Endothelial cell of umbilical vein (primary cell): ENCODE data around the gene PRTN3. TPM values are rescaled to one million over a fixed set of nuclear protein-coding genes. Genes with fewer than 3 reads are reported as not detected.

Experiments
- BruUV-seq: library from RNA; stranded (reverse); fragments of 400-500 nt; replicated peaks from 2 replicates; lab custom pipeline; 2021; lab: Mats Ljungman, UMichigan
- CTCF ChIA-PET: fragments of 300-600, 350-600 bp; sonication (Branson Sonifier 250); formaldehyde crosslinking; loops from one replicate; lab custom pipeline; 2021; ENCODE audit warnings: antibody characterized with exemption, inconsistent platforms; lab: Charles Lee
- POLR2A ChIA-PET: fragments of 300-600, 350-600 bp; sonication (Branson Sonifier 250); formaldehyde crosslinking; loops from one replicate; lab custom pipeline; 2021; ENCODE audit warnings: antibody characterized with exemption, inconsistent platforms; lab: Charles Lee
- DNase-seq: peaks from one replicate; pipeline ENCODE4 v3.0.0-alpha.2; 2011; ENCODE audit warnings: low read depth, low spot score
- FAIRE-seq: peaks from 2 replicates; lab custom pipeline; 2011; peaks lifted over from hg19 to GRCh38; lab: Jason Lieb, UNC
- H2AFZ ChIP-seq: 2 replicates; pipeline ENCODE4 v1.6.0; 2012; ENCODE audit warnings: low read depth, low read length, control low read depth, inconsistent platforms
- H3K27ac ChIP-seq: 2 replicates; pipeline ENCODE4 v1.5.1; 2011; ENCODE audit warnings: low read depth, mild to moderate bottlenecking, control low read depth, low read length, moderate library complexity; ENCODE audit not compliant: insufficient read depth
- H3K27me3 ChIP-seq, 2 experiments: 2 replicates each; pipeline versions ENCODE4 v1.6.0 to v1.6.1; 2011; ENCODE audit warnings: low read length in 2 of 2, mixed read lengths in 1 of 2; ENCODE audit not compliant: control insufficient read depth in 2 of 2, insufficient read depth in 2 of 2
- H3K36me3 ChIP-seq, 2 experiments: 2 replicates in 1 of 2; 3 replicates in 1 of 2; pipeline ENCODE4 v1.5.1; 2011; ENCODE audit warnings: low read length in 2 of 2, mild to moderate bottlenecking in 1 of 2, moderate library complexity in 1 of 2; ENCODE audit not compliant: control insufficient read depth in 2 of 2, insufficient read depth in 2 of 2; ENCODE audit errors: extremely low read depth in 1 of 2
- H3K4me1 ChIP-seq: 3 replicates; pipeline ENCODE4 v1.5.1; 2011; ENCODE audit warnings: mild to moderate bottlenecking, low read length; ENCODE audit not compliant: control insufficient read depth, insufficient read depth; ENCODE audit errors: extremely low read depth
- H3K4me2 ChIP-seq: 2 replicates; pipeline ENCODE4 v1.6.1; 2011; ENCODE audit warnings: low read length, control low read depth, mixed read lengths; ENCODE audit not compliant: insufficient read depth
- H3K4me3 ChIP-seq, 3 experiments: fragments of 200-600 bp in 1 of 3; sonication (generic), shearing (Covaris generic) in 1 of 3; replicated peaks in 1 of 3; 2 replicates each; pipeline ENCODE4 v1.5.1; 2011 to 2016; ENCODE audit warnings: control low read depth in 3 of 3, low read length in 3 of 3, mild to moderate bottlenecking in 2 of 3, inconsistent platforms in 1 of 3, low read depth in 1 of 3, moderate library complexity in 1 of 3; ENCODE audit not compliant: insufficient read depth in 1 of 3
- H3K79me2 ChIP-seq: 2 replicates; pipeline ENCODE4 v1.6.0; 2012; ENCODE audit warnings: low read length, inconsistent platforms; ENCODE audit not compliant: control insufficient read depth, insufficient read depth
- H3K9ac ChIP-seq: replicated peaks from 2 replicates; pipeline ENCODE3; 2011; ENCODE audit warnings: low read length, control low read depth; ENCODE audit not compliant: insufficient read depth; ENCODE audit errors: extremely low read depth
- H3K9me1 ChIP-seq: replicated peaks from 3 replicates; pipeline ENCODE4 v1.6.0; 2011; ENCODE audit warnings: mild to moderate bottlenecking, low read length; ENCODE audit not compliant: control insufficient read depth, insufficient read depth; ENCODE audit errors: extremely low read depth
- H3K9me3 ChIP-seq: replicated peaks from 2 replicates; pipeline ENCODE4 v1.5.1; 2012; ENCODE audit warnings: low read length, inconsistent platforms; ENCODE audit not compliant: control insufficient read depth, insufficient read depth
- H4K20me1 ChIP-seq: replicated peaks from 2 replicates; pipeline ENCODE3; 2011; ENCODE audit warnings: mild to moderate bottlenecking, low read length; ENCODE audit not compliant: control insufficient read depth, insufficient read depth; ENCODE audit errors: extremely low read depth
- EZH2 ChIP-seq: IDR thresholded peaks from 2 replicates; pipeline ENCODE4 v1.6.1; 2012; ENCODE audit warnings: borderline replicate concordance, low read depth, mild to moderate bottlenecking, moderate library complexity, low read length, inconsistent platforms; ENCODE audit not compliant: severe bottlenecking
- FOS ChIP-seq: IDR thresholded peaks from 2 replicates; pipeline ENCODE4 v1.6.1; 2011; ENCODE audit warnings: mild to moderate bottlenecking, low read length, moderate library complexity, borderline replicate concordance; ENCODE audit not compliant: insufficient read depth
- GATA2 ChIP-seq: IDR thresholded peaks from 2 replicates; pipeline ENCODE4 v1.7.0; 2011; ENCODE audit warnings: low read depth, mild to moderate bottlenecking, moderate library complexity, mixed read lengths, low read length; ENCODE audit not compliant: insufficient read length, insufficient read depth
- JUN ChIP-seq: IDR thresholded peaks from 2 replicates; pipeline ENCODE4 v1.6.1; 2011; ENCODE audit warnings: borderline replicate concordance, low read depth; ENCODE audit not compliant: insufficient read length, insufficient read depth
- MYC ChIP-seq: IDR thresholded peaks from one replicate; pipeline ENCODE4 v1.6.1; 2011; ENCODE audit warnings: mild to moderate bottlenecking, low read depth, low read length
- POLR2A ChIP-seq: IDR thresholded peaks from 2 replicates; pipeline ENCODE4 v1.6.1; 2012; ENCODE audit warnings: low read depth, mild to moderate bottlenecking, control low read depth, low read length
- POLR2AphosphoS5 ChIP-seq: IDR thresholded peaks from 2 replicates; pipeline ENCODE4 v1.6.1; 2012; ENCODE audit warnings: low read depth, mild to moderate bottlenecking, control low read depth, low read length, moderate library complexity; ENCODE audit not compliant: insufficient read depth
- dilution Hi-C: fragments of 300-500 bp; cut with MboI; formaldehyde crosslinking; loops from one replicate; pipeline ENCODE4 v1.15.0; 2019; ENCODE audit warnings: low sequenced_read_pairs; ENCODE audit not compliant: extremely low pct_ligation_motif_present
- intact Hi-C: fragments of 100-400 bp; cut with micrococcal nuclease; formaldehyde crosslinking; loops from one replicate; pipeline ENCODE4 v1.10.0; 2022
- polyA plus RNA-seq, 4 experiments: library from polyadenylated mRNA; depleted of rRNA in 3 of 4; stranded (reverse) in 3 of 4; unstranded in 1 of 4; fragments of >200 nt; gene quantifications; 2 replicates each; pipeline versions ENCODE4 v1.2.1 to v1.2.3, GENCODE V29; 2011 to 2012; ENCODE audit warnings: missing spikeins in 1 of 4
- total RNA-seq: library from RNA; stranded (reverse); gene quantifications from 2 replicates; pipeline ENCODE4 v1.2.3, GENCODE V29; 2021
- TF ChIP-seq, protein P1 (sequence below): IDR thresholded peaks from 2 replicates; pipeline ENCODE4 v1.6.1; 2011; ENCODE audit not compliant: insufficient read depth, insufficient read length
- TF ChIP-seq, protein P2 (sequence below), 2 donors: IDR thresholded peaks; 1 replicate in 1 of 2; 2 replicates in 1 of 2; pipeline ENCODE4 v1.5.1; 2011; ENCODE audit warnings: low read length in 2 of 2, mild to moderate bottlenecking in 2 of 2, moderate library complexity in 2 of 2, control low read depth in 1 of 2, inconsistent platforms in 1 of 2, low read depth in 1 of 2; ENCODE audit not compliant: insufficient read depth in 1 of 2; ENCODE audit errors: extremely low read depth in 1 of 2

PRTN3 gene
- total and polyA plus RNA-seq, 2 donors (not counting 3 experiments of a cell fraction or from before 2014, with no cell fraction given), result not detected

DNA sequence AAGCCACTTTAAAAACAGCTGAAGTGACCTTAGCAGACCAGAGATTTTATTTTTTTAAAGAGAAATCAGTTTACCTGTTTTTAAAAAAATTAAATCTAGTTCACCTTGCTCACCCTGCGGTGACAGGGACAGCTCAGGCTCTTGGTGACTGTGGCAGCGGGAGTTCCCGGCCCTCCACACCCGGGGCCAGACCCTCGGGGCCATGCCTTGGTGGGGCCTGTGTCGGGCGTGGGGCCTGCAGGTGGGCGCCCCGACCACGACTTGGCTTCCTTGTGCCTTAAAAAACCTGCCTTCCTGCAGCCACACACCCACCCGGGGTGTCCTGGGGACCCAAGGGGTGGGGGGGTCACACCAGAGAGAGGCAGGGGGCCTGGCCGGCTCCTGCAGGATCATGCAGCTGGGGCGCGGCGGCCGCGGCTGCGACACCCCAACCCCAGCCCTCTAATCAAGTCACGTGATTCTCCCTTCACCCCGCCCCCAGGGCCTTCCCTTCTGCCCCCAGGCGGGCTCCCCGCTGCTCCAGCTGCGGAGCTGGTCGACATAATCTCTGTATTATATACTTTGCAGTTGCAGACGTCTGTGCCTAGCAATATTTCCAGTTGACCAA is 29.8 kb upstream of the PRTN3 start:
- Histone ChIP-seq H3K9me3 (no peaks in the 10 kb centered on the region), H3K9me1 (no peaks in the 10 kb centered on the region), H4K20me1 (peaks cover 3% of the 10 kb centered on the region), H3K79me2 (peaks cover 38% of the 10 kb centered on the region), H3K9ac (no peak overlapping the region), H3K4me3 (no peak overlapping the region), H3K27ac (no peak overlapping the region), H3K4me2 (no peak overlapping the region), H3K27me3 (no peaks in the 10 kb centered on the region), H2AFZ (no peak overlapping the region), H3K36me3 (peaks cover 40 to 48% of the 10 kb centered on the region in 2 experiments), H3K4me1 (no peaks in the 10 kb centered on the region)
- TF ChIP-seq POLR2AphosphoS5, result peak; percentile 15
- no peak for TF ChIP-seq MYC
- no TSS peak for BruUV-seq
- ChIA-PET POLR2A (no interaction called here), CTCF (interaction anchor here (1.0 kb wide), 2 partner anchors 9 to 12 kb away, joined by 3 to 4 read pairs; no protein-coding TSS in a partner anchor)
- DNase-seq (no peak), FAIRE-seq (no peak)
- intact Hi-C loops (no loop called here), dilution Hi-C loops (no loop called here)

DNA sequence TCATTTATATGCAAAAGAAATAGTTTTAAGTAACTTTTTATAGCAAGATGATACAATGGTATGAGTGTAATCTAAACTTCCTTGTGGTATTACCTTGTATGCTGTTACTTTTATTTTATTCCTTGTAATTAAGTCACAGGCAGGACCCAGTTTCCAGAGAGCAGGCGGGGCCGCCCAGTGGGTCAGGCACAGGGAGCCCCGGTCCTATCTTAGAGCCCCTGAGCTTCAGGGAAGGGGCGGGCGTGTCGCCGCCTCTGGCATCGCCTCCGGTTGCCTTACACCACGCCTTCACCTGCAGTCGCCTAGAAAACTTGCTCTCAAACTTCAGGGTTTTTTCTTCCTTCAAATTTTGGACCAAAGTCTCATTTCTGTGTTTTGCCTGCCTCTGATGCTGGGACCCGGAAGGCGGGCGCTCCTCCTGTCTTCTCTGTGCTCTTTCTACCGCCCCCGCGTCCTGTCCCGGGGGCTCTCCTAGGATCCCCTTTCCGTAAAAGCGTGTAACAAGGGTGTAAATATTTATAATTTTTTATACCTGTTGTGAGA is 29.2 kb upstream of the PRTN3 start:
- H3K27me3 ChIP-seq, result no peaks in the 10 kb centered on the region
- ChIA-PET CTCF (interaction anchor here (1.0 kb wide), 2 partner anchors 9 to 12 kb away, joined by 3 to 4 read pairs; no protein-coding TSS in a partner anchor), POLR2A (no interaction called here)
- BruUV-seq, result TSS peak; percentile 51
- H3K36me3 ChIP-seq, result peaks cover 37 to 42% of the 10 kb centered on the region in 2 experiments
- H3K9me3 ChIP-seq, result no peaks in the 10 kb centered on the region
- H3K79me2 ChIP-seq, result peaks cover 32% of the 10 kb centered on the region
- H3K9me1 ChIP-seq, result no peaks in the 10 kb centered on the region
- intact Hi-C loops, result no loop called here
- H3K27ac ChIP-seq, result no peak overlapping the region
- H3K4me1 ChIP-seq, result no peaks in the 10 kb centered on the region
- DNase-seq, result no peak
- FAIRE-seq, result no peak
- H3K4me3 ChIP-seq, result no peak overlapping the region
- no peak for TF ChIP-seq POLR2AphosphoS5
- TF ChIP-seq, protein P1, sequence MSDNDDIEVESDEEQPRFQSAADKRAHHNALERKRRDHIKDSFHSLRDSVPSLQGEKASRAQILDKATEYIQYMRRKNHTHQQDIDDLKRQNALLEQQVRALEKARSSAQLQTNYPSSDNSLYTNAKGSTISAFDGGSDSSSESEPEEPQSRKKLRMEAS, result no peak
- TF ChIP-seq, protein P2, sequence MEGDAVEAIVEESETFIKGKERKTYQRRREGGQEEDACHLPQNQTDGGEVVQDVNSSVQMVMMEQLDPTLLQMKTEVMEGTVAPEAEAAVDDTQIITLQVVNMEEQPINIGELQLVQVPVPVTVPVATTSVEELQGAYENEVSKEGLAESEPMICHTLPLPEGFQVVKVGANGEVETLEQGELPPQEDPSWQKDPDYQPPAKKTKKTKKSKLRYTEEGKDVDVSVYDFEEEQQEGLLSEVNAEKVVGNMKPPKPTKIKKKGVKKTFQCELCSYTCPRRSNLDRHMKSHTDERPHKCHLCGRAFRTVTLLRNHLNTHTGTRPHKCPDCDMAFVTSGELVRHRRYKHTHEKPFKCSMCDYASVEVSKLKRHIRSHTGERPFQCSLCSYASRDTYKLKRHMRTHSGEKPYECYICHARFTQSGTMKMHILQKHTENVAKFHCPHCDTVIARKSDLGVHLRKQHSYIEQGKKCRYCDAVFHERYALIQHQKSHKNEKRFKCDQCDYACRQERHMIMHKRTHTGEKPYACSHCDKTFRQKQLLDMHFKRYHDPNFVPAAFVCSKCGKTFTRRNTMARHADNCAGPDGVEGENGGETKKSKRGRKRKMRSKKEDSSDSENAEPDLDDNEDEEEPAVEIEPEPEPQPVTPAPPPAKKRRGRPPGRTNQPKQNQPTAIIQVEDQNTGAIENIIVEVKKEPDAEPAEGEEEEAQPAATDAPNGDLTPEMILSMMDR (IDR thresholded peaks at IDR 0.05; ENCODE audit: extremely low read depth in 1 of 2, insufficient read depth in 1 of 2, low read depth in 1 of 2, low read length in 2 of 2), result no peak
- no peak for TF ChIP-seq MYC
- no peak for TF ChIP-seq POLR2A
- TF ChIP-seq EZH2, result no peak
- TF ChIP-seq GATA2, result no peak
- no peak for TF ChIP-seq JUN
- TF ChIP-seq FOS, result no peak
- H3K9ac ChIP-seq, result no peak overlapping the region
- no peak overlapping the region for H2AFZ ChIP-seq
- no peak overlapping the region for H3K4me2 ChIP-seq
- dilution Hi-C loops, result no loop called here
- peaks cover 3% of the 10 kb centered on the region for H4K20me1 ChIP-seq
